GM12891 (cell line): ENCODE measurements around the gene PANX2.
"Not testable (repeated sequence)": the region's sequence is repeated elsewhere in the genome, so short reads cannot be mapped to it uniquely, and the experiment has no call there.

Source experiments
- DNase-seq: peaks from one replicate; pipeline ENCODE4 v3.0.0; 2011; ENCODE audit warnings: low spot score; ENCODE audit not compliant: insufficient read length
- FAIRE-seq: peaks from 2 replicates; lab custom pipeline; 2011; peaks lifted over from hg19 to GRCh38; lab: Jason Lieb, UNC
- PAX5 ChIP-seq: IDR thresholded peaks from 2 replicates; pipeline ENCODE4 v1.6.1; 2011; ENCODE audit warnings: low read length, moderate library complexity, mild to moderate bottlenecking; ENCODE audit not compliant: insufficient read depth, severe bottlenecking
- POLR2A ChIP-seq: IDR thresholded peaks from 2 replicates; pipeline ENCODE4 v1.6.1; 2011; ENCODE audit warnings: low read depth, low read length, control low read depth
- POLR2AphosphoS5 ChIP-seq: IDR thresholded peaks from 2 replicates; pipeline ENCODE4 v1.6.1; 2011; ENCODE audit warnings: low read depth, low read length, control low read depth
- POU2F2 ChIP-seq: IDR thresholded peaks from 2 replicates; pipeline ENCODE4 v1.6.1; 2011; ENCODE audit warnings: low read depth, mild to moderate bottlenecking, control low read depth, low read length, moderate library complexity
- SPI1 ChIP-seq: IDR thresholded peaks from 2 replicates; pipeline ENCODE4 v1.6.1; 2011; ENCODE audit warnings: low read depth, low read length, control low read depth
- TAF1 ChIP-seq: IDR thresholded peaks from 2 replicates; pipeline ENCODE4 v1.6.1; 2011; ENCODE audit warnings: low read depth, low read length, control low read depth

PANX2 gene

DNA sequence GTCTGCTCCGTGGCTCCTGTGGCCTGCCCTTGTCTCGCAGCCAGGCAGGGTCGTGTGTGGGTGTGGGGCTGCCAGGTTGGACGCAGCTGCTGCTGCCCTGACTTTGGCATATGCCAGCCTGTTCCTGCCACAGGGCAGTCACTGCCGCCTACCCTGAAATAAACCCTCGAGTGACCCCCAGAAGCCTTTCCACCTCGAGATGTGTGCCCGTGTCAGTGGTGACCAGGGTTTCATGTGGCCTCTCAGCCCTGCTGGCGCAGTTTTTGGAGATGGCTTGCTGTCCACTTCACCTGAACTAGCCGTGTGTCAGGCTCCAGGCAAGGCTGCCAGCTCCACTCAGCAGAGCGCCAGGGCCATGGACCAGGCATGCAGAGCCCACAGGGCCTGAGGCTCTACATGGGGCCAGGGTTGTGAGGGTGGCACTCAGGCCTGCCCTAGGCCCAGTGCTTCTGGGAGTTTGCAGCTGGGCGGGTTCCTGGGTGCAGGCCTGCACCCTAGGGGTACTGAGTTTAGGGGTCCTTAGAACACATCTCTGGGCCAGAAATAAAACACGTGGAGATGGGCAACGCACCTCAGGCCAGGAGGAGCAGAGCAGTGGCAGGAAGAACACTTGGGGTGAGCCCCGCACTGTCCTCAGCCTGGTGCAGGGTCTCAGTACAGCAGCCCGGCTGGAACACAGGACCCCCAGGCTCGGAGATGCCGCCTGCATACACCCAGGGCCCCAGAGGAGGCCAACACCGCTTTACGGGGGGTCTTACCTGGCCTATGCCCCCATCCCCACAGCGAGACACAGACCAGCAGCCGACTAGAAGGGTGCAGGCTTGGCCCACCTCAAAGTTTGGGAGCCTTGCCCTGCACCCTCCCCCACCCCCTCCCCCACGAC is 8.8 kb upstream of the PANX2 start:
- DNase-seq, result no peak
- FAIRE-seq, result no peak
- no peak for TF ChIP-seq PAX5
- TF ChIP-seq SPI1, result no peak
- TF ChIP-seq POU2F2, result no peak
- no peak for TF ChIP-seq POLR2AphosphoS5
- TF ChIP-seq TAF1, result no peak
- TF ChIP-seq POLR2A, result no peak

DNA sequence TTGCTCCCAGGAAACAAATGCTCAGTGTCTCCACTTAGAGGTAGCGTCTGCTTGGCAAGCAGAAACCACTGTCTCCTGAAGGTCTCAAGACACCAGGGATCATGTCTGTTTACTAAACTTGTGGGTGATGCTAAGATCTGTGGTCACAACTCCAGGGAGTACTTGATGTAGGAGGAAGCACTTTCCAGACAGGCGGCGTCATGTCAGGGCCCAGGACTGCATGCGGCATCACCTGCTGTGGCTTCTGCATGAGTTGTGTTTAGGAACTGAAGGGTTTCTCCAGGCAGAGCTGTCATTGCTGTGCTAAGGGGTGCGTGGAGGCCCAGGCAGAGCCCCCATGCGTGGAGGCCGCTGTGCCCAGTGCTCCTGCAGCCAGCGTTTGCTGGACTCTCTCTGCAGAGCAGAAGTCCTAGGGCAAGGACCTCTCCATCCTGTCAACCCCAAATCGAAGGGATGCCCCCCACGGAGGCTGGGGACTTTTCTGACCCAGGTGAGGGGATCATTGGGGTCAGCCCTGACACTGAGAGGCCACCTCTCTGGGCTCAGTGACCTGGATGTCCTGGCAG is 8.1 kb upstream of the PANX2 start:
- TF ChIP-seq TAF1 (no peak), SPI1 (no peak), PAX5 (no peak), POLR2A (no peak), POLR2AphosphoS5 (no peak), POU2F2 (no peak)
- no peak for DNase-seq
- no peak for FAIRE-seq

DNA sequence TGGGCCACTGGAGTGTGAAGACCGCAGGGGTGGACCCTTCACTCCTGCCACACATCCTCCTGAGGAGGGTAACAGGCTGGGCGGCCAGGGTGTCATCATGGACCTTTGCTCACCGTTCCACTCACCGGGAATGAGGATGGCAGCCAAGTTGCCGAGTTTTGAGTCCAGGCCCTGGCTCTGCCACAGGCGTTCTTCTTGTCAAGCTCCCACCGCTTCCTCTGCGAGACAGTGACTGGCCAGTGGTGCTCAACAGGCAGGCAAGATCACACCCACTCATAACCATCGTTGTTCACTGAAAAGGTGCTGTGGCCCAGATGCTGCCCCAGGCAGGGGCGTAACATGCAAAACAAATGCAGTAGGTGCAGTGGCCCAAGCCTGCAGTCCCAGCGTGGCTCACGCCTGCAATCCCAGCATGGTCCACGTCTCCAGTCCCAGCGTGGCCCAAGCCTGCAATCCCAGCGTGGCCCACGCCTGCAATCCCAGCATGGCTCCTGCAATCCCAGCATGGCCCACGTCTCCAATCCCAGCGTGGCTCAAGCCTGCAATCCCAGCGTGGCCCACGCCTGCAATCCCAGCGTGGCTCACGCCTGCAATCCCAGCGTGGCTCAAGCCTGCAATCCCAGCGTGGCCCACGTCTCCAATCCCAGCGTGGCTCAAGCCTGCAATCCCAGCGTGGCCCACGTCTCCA is 5.0 kb upstream of the PANX2 start:
- TF ChIP-seq SPI1 (no peak), TAF1 (no peak), PAX5 (no peak), POLR2A (no peak), POLR2AphosphoS5 (no peak), POU2F2 (no peak)
- DNase-seq, result no peak
- FAIRE-seq, result no peak

GRCh38 chr22:50167689-50168489 is 2.6 kb upstream of the PANX2 start:
- DNase-seq (no peak), FAIRE-seq (no peak)
- TF ChIP-seq POLR2AphosphoS5 (no peak), POU2F2 (no peak), PAX5 (no peak), TAF1 (no peak), SPI1 (no peak), POLR2A (no peak)

DNA sequence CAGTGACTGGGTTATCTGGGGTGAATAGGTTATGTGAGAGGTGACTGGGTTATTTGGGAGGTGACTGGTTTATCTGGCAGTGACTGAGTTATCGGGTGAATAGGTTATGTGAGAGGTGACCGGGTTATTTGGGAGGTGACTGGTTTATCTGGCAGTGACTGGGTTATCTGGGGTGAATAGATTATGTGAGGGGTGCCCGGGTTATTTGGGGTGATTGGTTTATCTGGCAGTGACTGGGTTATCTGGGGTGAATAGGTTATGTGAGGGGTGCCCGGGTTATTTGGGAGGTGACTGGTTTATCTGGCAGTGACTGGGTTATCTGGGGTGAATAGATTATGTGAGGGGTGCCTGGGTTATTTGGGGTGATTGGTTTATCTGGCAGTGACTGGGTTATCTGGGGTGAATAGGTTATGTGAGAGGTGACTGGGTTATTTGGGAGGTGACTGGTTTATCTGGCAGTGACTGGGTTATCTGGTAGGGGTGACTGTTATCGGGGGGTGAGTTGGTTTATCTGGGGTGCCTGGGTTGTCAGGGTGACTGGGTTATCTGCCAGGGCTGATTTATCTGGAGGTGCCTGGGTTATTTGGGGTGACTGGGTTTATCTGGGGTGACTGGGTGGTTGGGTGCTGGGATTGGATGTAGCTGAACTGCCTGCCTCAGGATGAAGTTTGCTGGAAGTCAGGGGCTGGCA is 1.9 kb upstream of the PANX2 start:
- not testable (repeated sequence) for FAIRE-seq, DNase-seq

DNA sequence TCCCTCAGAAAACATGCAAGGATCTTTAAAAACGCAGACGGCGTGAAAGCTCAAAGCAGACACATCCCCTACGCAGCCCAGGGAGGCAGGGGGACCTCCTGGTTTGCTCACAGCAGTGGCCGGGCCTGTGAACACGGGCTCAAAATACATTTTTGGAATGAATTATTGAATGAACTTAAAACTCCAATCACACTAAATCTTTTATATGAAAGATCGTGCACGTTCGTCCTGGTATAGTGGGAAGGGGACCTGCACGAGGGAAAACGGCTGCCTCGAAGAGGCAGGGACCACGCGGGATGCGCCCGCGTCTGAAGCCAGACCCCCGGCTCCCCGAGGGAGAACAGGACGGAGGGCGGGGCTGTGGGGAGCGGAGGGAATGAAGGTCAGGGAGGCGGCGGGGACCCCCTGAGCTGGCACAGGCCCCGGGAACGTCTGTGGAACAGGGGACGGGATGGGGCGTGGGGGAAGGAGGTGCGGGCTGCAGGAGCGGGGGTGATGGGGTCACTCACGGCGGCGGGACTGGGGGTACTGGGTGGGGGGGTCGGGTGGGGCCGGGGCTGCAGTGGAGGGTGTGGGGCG is 1.3 kb upstream of the PANX2 start:
- no peak for TF ChIP-seq TAF1
- no peak for TF ChIP-seq PAX5
- no peak for TF ChIP-seq SPI1
- TF ChIP-seq POU2F2, result no peak
- TF ChIP-seq POLR2AphosphoS5, result no peak
- no peak for TF ChIP-seq POLR2A
- no peak for FAIRE-seq
- DNase-seq, result no peak

GRCh38 chr22:50169774-50170341 is 673 bp upstream of the PANX2 start:
- DNase-seq, result no peak
- TF ChIP-seq POLR2A (no peak), POLR2AphosphoS5 (no peak), TAF1 (no peak), SPI1 (no peak), POU2F2 (no peak), PAX5 (no peak)
- no peak for FAIRE-seq

DNA sequence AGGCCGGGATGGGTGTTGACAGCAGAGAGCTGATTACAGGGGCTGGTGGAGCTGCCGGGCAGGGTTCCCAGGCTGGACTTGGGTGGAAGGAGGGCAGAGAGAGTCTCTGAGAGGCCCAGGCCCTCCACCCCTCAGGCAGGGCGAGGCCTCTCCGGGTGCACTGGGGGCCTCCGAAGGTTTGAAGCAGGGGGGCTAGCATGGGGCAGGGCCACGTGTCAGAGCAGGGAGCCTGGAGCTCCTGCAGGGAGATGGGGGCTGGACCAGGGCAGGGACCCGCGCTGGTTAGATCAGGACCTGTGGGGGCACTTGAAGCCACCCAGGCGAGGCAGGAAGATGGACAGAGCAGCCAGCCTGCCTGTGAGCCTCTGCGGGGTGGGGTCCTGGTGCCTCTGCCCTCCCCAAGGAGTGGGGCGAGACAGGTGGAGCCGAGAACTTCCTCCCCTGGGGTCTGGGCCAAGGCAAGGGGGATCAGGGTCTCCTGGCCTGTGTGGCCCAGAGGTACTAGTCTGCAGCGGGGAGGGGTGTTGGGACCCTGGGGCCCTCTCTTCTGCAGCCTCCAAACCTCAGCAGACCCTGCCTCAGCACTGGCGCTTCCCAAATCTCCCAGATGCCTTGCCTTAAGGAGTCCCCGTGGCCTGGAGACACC is 911 bp downstream of the PANX2 start:
- DNase-seq, result no peak
- FAIRE-seq, result no peak
- TF ChIP-seq PAX5 (no peak), TAF1 (no peak), POLR2A (no peak), POU2F2 (no peak), SPI1 (no peak), POLR2AphosphoS5 (no peak)

DNA sequence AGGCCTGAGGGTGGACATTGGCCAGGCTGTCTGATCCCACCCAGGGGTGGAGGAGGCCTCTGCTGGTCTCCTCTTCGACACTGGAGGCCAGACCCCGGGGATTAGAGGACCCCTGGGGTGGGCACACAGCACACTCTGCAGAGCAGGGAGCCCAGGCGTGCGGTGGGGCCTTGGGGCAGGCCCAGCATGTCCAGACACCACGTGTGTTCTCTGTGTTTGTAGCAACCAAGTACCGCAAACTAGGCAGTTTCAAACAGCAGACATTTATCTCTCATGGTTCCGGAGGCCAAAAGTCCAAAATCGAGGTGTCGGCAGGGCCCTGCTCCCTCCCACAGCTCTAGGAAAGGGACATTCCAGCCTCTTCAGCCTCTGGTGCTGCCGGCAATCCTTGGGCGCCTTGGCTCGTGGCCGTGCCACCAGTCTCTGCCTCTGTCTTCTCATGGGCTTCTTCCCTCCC is 1.5 kb downstream of the PANX2 start:
- TF ChIP-seq SPI1 (no peak), TAF1 (no peak), POU2F2 (no peak), POLR2AphosphoS5 (no peak)
- no peak for DNase-seq
- no peak for FAIRE-seq
